Mesenchymal stem cell (in vitro differentiated cells and primary cell): ENCODE results near the gene MSH5.

Experiments used
- DNase-seq: peaks from one replicate; pipeline ENCODE4 v3.0.0-alpha.2; 2013
- H2AFZ ChIP-seq: one replicate; pipeline ENCODE4 v1.6.1; 2013; ENCODE audit warnings: low read depth, mild to moderate bottlenecking, control low read depth, inconsistent platforms, low read length, moderate library complexity
- H2AK5ac ChIP-seq: 2 replicates; pipeline ENCODE4 v1.6.1; 2013; ENCODE audit warnings: low read length, moderate library complexity, mild to moderate bottlenecking, inconsistent platforms; ENCODE audit not compliant: severe bottlenecking
- H2BK120ac ChIP-seq: one replicate; pipeline ENCODE4 v1.6.1; 2013; ENCODE audit warnings: low read depth, mild to moderate bottlenecking, inconsistent platforms, low read length, moderate library complexity
- H2BK12ac ChIP-seq, 2 experiments: one replicate each; pipeline ENCODE4 v1.6.1; 2013; ENCODE audit warnings: inconsistent platforms in 2 of 2, low read length in 2 of 2, mild to moderate bottlenecking in 2 of 2, moderate library complexity in 2 of 2, control low read depth in 1 of 2
- H2BK15ac ChIP-seq: one replicate; pipeline ENCODE4 v1.6.1; 2013; ENCODE audit warnings: mild to moderate bottlenecking, low read depth, inconsistent platforms; ENCODE audit not compliant: poor library complexity, severe bottlenecking
- H2BK5ac ChIP-seq: 2 replicates; pipeline ENCODE4 v1.6.1; 2013; ENCODE audit warnings: low read depth, mild to moderate bottlenecking, low read length, control low read depth, inconsistent platforms; ENCODE audit not compliant: poor library complexity, severe bottlenecking
- H3K14ac ChIP-seq, 2 experiments: one replicate each; pipeline ENCODE4 v1.6.1; 2013; ENCODE audit warnings: inconsistent platforms in 2 of 2, low read length in 2 of 2, control low read depth in 1 of 2, mild to moderate bottlenecking in 1 of 2, moderate library complexity in 1 of 2
- H3K18ac ChIP-seq, 2 experiments: one replicate each; pipeline ENCODE4 v1.6.1; 2013; ENCODE audit warnings: inconsistent platforms in 2 of 2, low read length in 2 of 2, control low read depth in 1 of 2, low read depth in 1 of 2, mild to moderate bottlenecking in 1 of 2
- H3K23ac ChIP-seq, 2 experiments: one replicate each; pipeline ENCODE4 v1.6.1; 2013; ENCODE audit warnings: inconsistent platforms in 2 of 2, low read length in 2 of 2, mild to moderate bottlenecking in 2 of 2, moderate library complexity in 2 of 2, control low read depth in 1 of 2
- H3K27ac ChIP-seq: 2 replicates; pipeline ENCODE4 v1.5.1; 2013; ENCODE audit warnings: mild to moderate bottlenecking, moderate library complexity, low read length, control low read depth, inconsistent platforms; ENCODE audit not compliant: poor library complexity, severe bottlenecking
- H3K27me3 ChIP-seq, 2 experiments: 2 replicates each; pipeline versions ENCODE4 v1.6.1 to v1.7.0; 2013; ENCODE audit warnings: low read length in 2 of 2, mild to moderate bottlenecking in 2 of 2, moderate library complexity in 2 of 2, control low read depth in 1 of 2, inconsistent platforms in 1 of 2; ENCODE audit not compliant: control insufficient read depth in 1 of 2, insufficient read depth in 1 of 2
- H3K36me3 ChIP-seq, 2 experiments: 2 replicates each; pipeline versions ENCODE4 v1.6.1 to v1.7.0; 2013; ENCODE audit warnings: low read length in 2 of 2, control low read depth in 1 of 2, inconsistent platforms in 1 of 2, low read depth in 1 of 2, mild to moderate bottlenecking in 1 of 2; ENCODE audit not compliant: insufficient read depth in 2 of 2, control insufficient read depth in 1 of 2
- H3K4ac ChIP-seq, 2 experiments: one replicate each; pipeline ENCODE4 v1.6.1; 2013; ENCODE audit warnings: inconsistent platforms in 2 of 2, low read length in 2 of 2, mild to moderate bottlenecking in 2 of 2, moderate library complexity in 2 of 2, control low read depth in 1 of 2, low read depth in 1 of 2
- H3K4me1 ChIP-seq: 2 replicates; pipeline ENCODE4 v1.6.1; 2013; ENCODE audit warnings: low read depth, low read length, control low read depth; ENCODE audit not compliant: control insufficient read depth, insufficient read depth
- H3K4me2 ChIP-seq: 2 replicates; pipeline ENCODE4 v1.6.1; 2013; ENCODE audit warnings: low read length, mild to moderate bottlenecking, inconsistent platforms; ENCODE audit not compliant: poor library complexity, severe bottlenecking
- H3K4me3 ChIP-seq, 2 experiments: 2 replicates each; pipeline versions ENCODE4 v1.5.1 to v1.7.0; 2013; ENCODE audit warnings: low read length in 2 of 2, mild to moderate bottlenecking in 2 of 2, control low read depth in 1 of 2, low read depth in 1 of 2; ENCODE audit not compliant: insufficient read depth in 1 of 2
- H3K79me1 ChIP-seq: replicated peaks from 2 replicates; pipeline ENCODE4 v1.6.1; 2013; ENCODE audit warnings: mild to moderate bottlenecking, control low read depth, low read length, inconsistent platforms; ENCODE audit not compliant: poor library complexity, severe bottlenecking
- H3K9ac ChIP-seq: 2 replicates; pipeline ENCODE4 v1.7.0; 2013; ENCODE audit warnings: mild to moderate bottlenecking, low read length, moderate library complexity
- H3K9me3 ChIP-seq: 2 replicates; pipeline ENCODE4 v1.7.0; 2013; ENCODE audit warnings: mild to moderate bottlenecking, low read length; ENCODE audit not compliant: control insufficient read depth
- H4K8ac ChIP-seq: one replicate; pipeline ENCODE4 v1.6.1; 2013; ENCODE audit warnings: inconsistent platforms, mild to moderate bottlenecking, low read length, moderate library complexity
- H4K91ac ChIP-seq: one replicate; pipeline ENCODE4 v1.6.1; 2013; ENCODE audit warnings: mild to moderate bottlenecking, low read length, inconsistent platforms
- WGBS: methylation state at CpG from one replicate; pipeline ENCODE4 v1.1.7; 2013; ENCODE audit warnings: mixed read lengths; 5-methylcytosine and 5-hydroxymethylcytosine counted together

The MSH5 gene

GRCh38 chr6:31742894-31743293 is 3.1 kb downstream of the MSH5 start:
- peaks cover 21% of the 10 kb centered on the region for H3K4me1 ChIP-seq
- no peaks in the 10 kb centered on the region for H3K79me1 ChIP-seq
- no peaks in the 10 kb centered on the region for H3K9me3 ChIP-seq
- no peak overlapping the region for H3K4ac ChIP-seq
- no peak overlapping the region for H3K18ac ChIP-seq
- H3K23ac ChIP-seq, result no peak overlapping the region
- no peak overlapping the region for H4K91ac ChIP-seq
- DNase-seq, result no peak
- no peak overlapping the region for H2AK5ac ChIP-seq
- no peak overlapping the region for H3K4me2 ChIP-seq
- peaks cover 0 to 40% of the 10 kb centered on the region in 2 experiments for H3K36me3 ChIP-seq
- H3K9ac ChIP-seq, result no peak overlapping the region
- no peak overlapping the region for H3K27ac ChIP-seq
- H3K27me3 ChIP-seq, result no peaks in the 10 kb centered on the region
- no peak overlapping the region for H2BK120ac ChIP-seq
- H4K8ac ChIP-seq, result no peak overlapping the region
- H2BK15ac ChIP-seq, result no peak overlapping the region
- H3K4me3 ChIP-seq, result no peak overlapping the region
- no peak overlapping the region for H2BK12ac ChIP-seq
- no peak overlapping the region for H2BK5ac ChIP-seq
- no peak overlapping the region for H2AFZ ChIP-seq
- WGBS, result 97% methylated on average over 3 of the region's 3 CpGs
- no peak overlapping the region for H3K14ac ChIP-seq

- Histone ChIP-seq H2BK5ac (no peak overlapping the region), H3K4me2 (no peak overlapping the region), H3K4me1 (peaks cover 8% of the 10 kb centered on the region), H3K18ac (no peak overlapping the region), H3K27ac (no peak overlapping the region), H2BK120ac (no peak overlapping the region), H2BK12ac (no peak overlapping the region), H3K23ac (no peak overlapping the region), H3K36me3 (peaks cover 0 to 43% of the 10 kb centered on the region in 2 experiments), H3K79me1 (no peaks in the 10 kb centered on the region), H3K4me3 (no peak overlapping the region), H3K4ac (no peak overlapping the region), H3K14ac (no peak overlapping the region), H2AK5ac (no peak overlapping the region), H2BK15ac (no peak overlapping the region), H3K27me3 (no peaks in the 10 kb centered on the region), H3K9ac (no peak overlapping the region), H2AFZ (no peak overlapping the region), H4K8ac (no peak overlapping the region), H3K9me3 (no peaks in the 10 kb centered on the region), H4K91ac (no peak overlapping the region)
- no peak for DNase-seq
- WGBS, result 77% methylated on average over 1 of the region's 1 CpG
These were observed 4.6 kb downstream of the MSH5 start for GRCh38 chr6:31744422-31744821.

- Histone ChIP-seq H3K4me1 (peaks cover 7% of the 10 kb centered on the region), H2BK15ac (no peak overlapping the region), H2AFZ (no peak overlapping the region), H3K23ac (peak overlapping the region in 1 of 2 experiments; percentile 34), H3K79me1 (no peaks in the 10 kb centered on the region), H3K27ac (no peak overlapping the region), H3K18ac (peak overlapping the region; percentile 25 to 39), H3K9me3 (no peaks in the 10 kb centered on the region), H2AK5ac (no peak overlapping the region), H2BK5ac (no peak overlapping the region), H3K4me3 (no peak overlapping the region), H4K8ac (no peak overlapping the region), H2BK120ac (no peak overlapping the region), H3K4ac (peak overlapping the region in 1 of 2 experiments; percentile 48), H3K4me2 (no peak overlapping the region), H3K9ac (no peak overlapping the region), H4K91ac (no peak overlapping the region), H2BK12ac (peak overlapping the region in 1 of 2 experiments; percentile 31), H3K36me3 (peaks cover 0 to 19% of the 10 kb centered on the region in 2 experiments), H3K14ac (no peak overlapping the region), H3K27me3 (no peaks in the 10 kb centered on the region)
- DNase-seq, result no peak
- WGBS, result 91% methylated on average over 5 of the region's 8 CpGs
These were observed 9.7 kb downstream of the MSH5 start for GRCh38 chr6:31749301-31750036.

GRCh38 chr6:31750411-31751022 is 10.7 kb downstream of the MSH5 start:
- no peak overlapping the region for H4K8ac ChIP-seq
- peaks cover 0 to 15% of the 10 kb centered on the region in 2 experiments for H3K36me3 ChIP-seq
- H3K18ac ChIP-seq, result no peak overlapping the region
- no peak overlapping the region for H2BK12ac ChIP-seq
- H2BK15ac ChIP-seq, result no peak overlapping the region
- no peak overlapping the region for H3K4me3 ChIP-seq
- no peak overlapping the region for H3K14ac ChIP-seq
- H3K4ac ChIP-seq, result no peak overlapping the region
- no peaks in the 10 kb centered on the region for H3K79me1 ChIP-seq
- H2BK5ac ChIP-seq, result no peak overlapping the region
- H3K9ac ChIP-seq, result no peak overlapping the region
- peak; percentile 87 for DNase-seq
- no peak overlapping the region for H2BK120ac ChIP-seq
- H3K23ac ChIP-seq, result no peak overlapping the region
- no peak overlapping the region for H4K91ac ChIP-seq
- H3K9me3 ChIP-seq, result no peaks in the 10 kb centered on the region
- H3K4me1 ChIP-seq, result peaks cover 7% of the 10 kb centered on the region
- H2AK5ac ChIP-seq, result no peak overlapping the region
- no peak overlapping the region for H2AFZ ChIP-seq
- peak overlapping the region; percentile 71 for H3K27ac ChIP-seq
- H3K4me2 ChIP-seq, result no peak overlapping the region
- WGBS, result 36% methylated on average over 6 of the region's 7 CpGs
- H3K27me3 ChIP-seq, result no peaks in the 10 kb centered on the region
